GM23338 (cell line): ENCODE measurements around the gene GNG4. TPM values are rescaled to one million over a fixed set of nuclear protein-coding genes. Genes with fewer than 3 reads are reported as not detected.

Source experiments
- ATAC-seq: fragments of 200-7000 bp; cut with Tn5 transposase; 3 replicates; pipeline ENCODE4 v1.9.1; 2020
- DNase-seq: peaks from one replicate; pipeline ENCODE4 v3.0.0-alpha.2; 2015; ENCODE audit warnings: low spot score
- H2AFZ ChIP-seq: fragments of 200-600 bp; sonication (generic); 2 replicates; pipeline ENCODE4 v1.8.0; 2016; ENCODE audit warnings: antibody characterized with exemption, mild to moderate bottlenecking, moderate library complexity
- H3F3A ChIP-seq: fragments of 200-600 bp; sonication (generic); replicated peaks from 2 replicates; pipeline ENCODE4 v1.8.0; 2017; ENCODE audit warnings: antibody characterized with exemption, mixed run types, low read depth
- H3K27ac ChIP-seq: fragments of 200-600 bp; sonication (generic); 2 replicates; pipeline ENCODE4 v1.6.1; 2016; ENCODE audit warnings: low read depth
- H3K27me3 ChIP-seq: fragments of 200-600 bp; sonication (generic); 2 replicates; pipeline ENCODE4 v1.8.0; 2016; ENCODE audit warnings: mild to moderate bottlenecking, mixed run types, moderate library complexity; ENCODE audit not compliant: insufficient read depth
- H3K36me3 ChIP-seq: fragments of 200-600 bp; sonication (generic); 2 replicates; pipeline ENCODE4 v1.8.0; 2016; ENCODE audit warnings: mild to moderate bottlenecking; ENCODE audit not compliant: insufficient read depth
- H3K4me1 ChIP-seq: fragments of 200-600 bp; sonication (generic); 2 replicates; pipeline ENCODE4 v1.8.0; 2016; ENCODE audit warnings: mild to moderate bottlenecking, moderate library complexity; ENCODE audit not compliant: insufficient read depth
- H3K4me2 ChIP-seq: fragments of 200-600 bp; sonication (generic); 2 replicates; pipeline ENCODE4 v1.7.1; 2017; ENCODE audit warnings: mixed run types
- H3K4me3 ChIP-seq: fragments of 200-600 bp; sonication (generic); 2 replicates; pipeline ENCODE4 v1.6.1; 2016; ENCODE audit warnings: mixed run types
- H3K79me2 ChIP-seq: fragments of 200-600 bp; sonication (generic); replicated peaks from 2 replicates; pipeline ENCODE4 v1.8.0; 2017; ENCODE audit warnings: mild to moderate bottlenecking; ENCODE audit not compliant: insufficient read depth
- H3K9me2 ChIP-seq: fragments of 200-600 bp; sonication (generic); 2 replicates; pipeline ENCODE4 v1.8.0; 2017; ENCODE audit not compliant: insufficient read depth
- H4K20me1 ChIP-seq: fragments of 200-600 bp; sonication (generic); replicated peaks from 2 replicates; pipeline ENCODE4 v1.8.0; 2017; ENCODE audit warnings: mild to moderate bottlenecking; ENCODE audit not compliant: insufficient read depth
- H3K27ac Mint-ChIP-seq: 2 replicates; pipeline ENCODE4 v1.8.0; 2020; ENCODE audit warnings: inconsistent platforms, mild to moderate bottlenecking, moderate library complexity, mixed read lengths
- H3K27me3 Mint-ChIP-seq: 3 replicates; pipeline ENCODE4 v1.8.0; 2022; ENCODE audit warnings: low read depth, mild to moderate bottlenecking, moderate library complexity, mixed read lengths, inconsistent platforms; ENCODE audit not compliant: insufficient read depth, poor library complexity
- H3K36me3 Mint-ChIP-seq: 3 replicates; pipeline ENCODE4 v1.8.0; 2021; ENCODE audit warnings: low read depth, mild to moderate bottlenecking, inconsistent platforms, moderate library complexity, mixed read lengths
- H3K4me1 Mint-ChIP-seq: 3 replicates; pipeline ENCODE4 v1.8.0; 2020; ENCODE audit warnings: mild to moderate bottlenecking, inconsistent platforms, mixed read lengths
- H3K4me3 Mint-ChIP-seq: 3 replicates; pipeline ENCODE4 v1.8.0; 2021; ENCODE audit warnings: moderate library complexity, mild to moderate bottlenecking, inconsistent platforms, mixed read lengths
- H3K9me3 Mint-ChIP-seq: 3 replicates; pipeline ENCODE4 v1.8.0; 2020; ENCODE audit warnings: moderate library complexity, mild to moderate bottlenecking, inconsistent platforms, mixed read lengths
- ETS1 ChIP-seq: IDR thresholded peaks from 2 replicates; pipeline ENCODE4 v1.6.1; 2016; ENCODE audit warnings: antibody characterized with exemption
- REST ChIP-seq: IDR thresholded peaks from one replicate; pipeline ENCODE4 v1.6.1; 2018; ENCODE audit warnings: antibody characterized with exemption; ENCODE audit not compliant: unreplicated experiment
- ZNF114 ChIP-seq: fragments of 250-450 bp; sonication (Bioruptor Pico); IDR thresholded peaks from 2 replicates; pipeline ENCODE4 v1.5.0; 2020; ENCODE audit warnings: mild to moderate bottlenecking, moderate library complexity
- ZNF462 ChIP-seq: fragments of 250-450 bp; sonication (Bioruptor Pico); IDR thresholded peaks from 2 replicates; pipeline ENCODE4 v1.5.0; 2020; ENCODE audit warnings: mild to moderate bottlenecking, moderate library complexity
- polyA plus RNA-seq: library from polyadenylated mRNA; unstranded; fragments of >200 nt; fragmentation: Nextera tagmentation; extraction: Ambion mirVana; gene quantifications from 2 replicates; pipeline ENCODE4 v1.2.1, GENCODE V29; 2016
- total RNA-seq: library from RNA; depleted of rRNA; stranded (reverse); fragments of >200 nt; shearing (Covaris generic); gene quantifications from 2 replicates; pipeline ENCODE4 v1.2.3, GENCODE V29; 2014

The GNG4 gene
- total and polyA plus RNA-seq, 2 experiments from 2014 or later, result 40.2 to 49.2 TPM

GRCh38 chr1:235689356-235689755 is 39.8 kb upstream of the GNG4 start (continued):
- TF ChIP-seq ZNF462 (CRISPR knock-in tag), result no peak

DNA sequence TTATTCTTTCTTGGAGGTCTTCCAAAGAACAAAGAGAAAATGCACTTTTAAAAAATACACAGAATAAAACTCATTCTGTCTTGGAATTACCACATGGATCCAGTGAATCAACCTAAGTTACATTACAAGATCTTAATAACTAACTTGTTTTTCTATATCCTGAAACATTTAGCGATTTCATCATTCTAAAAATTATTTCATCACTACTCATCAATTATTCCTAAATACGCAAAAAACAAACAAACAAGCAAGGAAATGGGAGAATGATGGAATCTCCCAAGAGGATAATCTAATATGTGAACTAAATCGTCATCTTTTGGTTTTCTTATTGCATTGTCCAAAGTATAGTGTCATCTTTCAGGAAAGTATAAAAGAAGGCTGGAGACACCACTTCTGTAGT is 38.5 kb upstream of the GNG4 start:
- ATAC-seq, result no peak
- Histone ChIP-seq H3K4me2 (no peak overlapping the region), H3F3A (no peaks in the 10 kb centered on the region), H3K27me3 (no peaks in the 10 kb centered on the region), H3K79me2 (no peaks in the 10 kb centered on the region), H2AFZ (no peak overlapping the region), H3K4me1 (no peaks in the 10 kb centered on the region), H4K20me1 (no peaks in the 10 kb centered on the region), H3K4me3 (no peak overlapping the region), H3K36me3 (no peaks in the 10 kb centered on the region), H3K9me2 (no peaks in the 10 kb centered on the region), H3K27ac (no peak overlapping the region)
- Mint-ChIP-seq H3K4me3 (no peak overlapping the region), H3K27ac (no peak overlapping the region), H3K9me3 (no peaks in the 10 kb centered on the region), H3K27me3 (no peaks in the 10 kb centered on the region), H3K4me1 (no peaks in the 10 kb centered on the region), H3K36me3 (no peaks in the 10 kb centered on the region)
- no peak for DNase-seq
- TF ChIP-seq ZNF114 (CRISPR knock-in tag), result no peak
- no peak for TF ChIP-seq REST
- no peak for TF ChIP-seq ZNF462 (CRISPR knock-in tag)
- no peak for TF ChIP-seq ETS1
